Measurements from ENCODE around the gene CFAP97D2.
A peak's percentile ranks its signal among the peaks of the same experiment; 100 is the strongest.
"Not testable (repeated sequence)": the region's sequence is repeated elsewhere in the genome, so short reads cannot be mapped to it uniquely, and the experiment has no call there.

The CFAP97D2 gene

DNA sequence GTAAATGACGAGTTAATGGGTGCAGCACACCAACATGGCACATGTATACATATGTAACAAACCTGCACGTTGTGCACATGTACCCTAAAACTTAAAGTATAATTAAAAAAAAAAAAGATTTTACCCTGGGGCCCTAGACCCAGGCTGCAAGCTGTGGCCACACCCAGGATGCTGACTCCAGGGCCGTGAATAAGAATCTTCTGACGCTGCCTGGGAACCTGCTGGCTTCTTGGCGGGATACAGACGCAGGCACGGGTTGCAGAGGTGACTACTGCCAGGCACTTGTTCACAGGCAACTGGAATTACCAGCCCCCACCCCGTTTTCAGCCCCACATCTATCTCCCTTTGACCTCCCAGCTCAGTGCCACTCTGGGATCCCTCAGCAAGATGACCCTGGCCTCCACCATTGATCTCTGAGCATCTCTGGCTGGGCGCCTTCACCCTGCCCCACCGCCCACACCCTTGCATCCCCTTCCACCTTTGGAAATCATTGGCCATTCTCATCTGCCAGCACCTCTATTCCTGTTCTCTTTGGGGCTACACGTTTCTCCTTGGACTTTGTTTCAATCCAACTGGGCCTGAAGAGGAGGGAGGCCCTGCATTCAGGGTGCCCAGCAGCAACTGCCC, 21.1 kb upstream of the CFAP97D2 start:
- TF ChIP-seq, protein P1, sequence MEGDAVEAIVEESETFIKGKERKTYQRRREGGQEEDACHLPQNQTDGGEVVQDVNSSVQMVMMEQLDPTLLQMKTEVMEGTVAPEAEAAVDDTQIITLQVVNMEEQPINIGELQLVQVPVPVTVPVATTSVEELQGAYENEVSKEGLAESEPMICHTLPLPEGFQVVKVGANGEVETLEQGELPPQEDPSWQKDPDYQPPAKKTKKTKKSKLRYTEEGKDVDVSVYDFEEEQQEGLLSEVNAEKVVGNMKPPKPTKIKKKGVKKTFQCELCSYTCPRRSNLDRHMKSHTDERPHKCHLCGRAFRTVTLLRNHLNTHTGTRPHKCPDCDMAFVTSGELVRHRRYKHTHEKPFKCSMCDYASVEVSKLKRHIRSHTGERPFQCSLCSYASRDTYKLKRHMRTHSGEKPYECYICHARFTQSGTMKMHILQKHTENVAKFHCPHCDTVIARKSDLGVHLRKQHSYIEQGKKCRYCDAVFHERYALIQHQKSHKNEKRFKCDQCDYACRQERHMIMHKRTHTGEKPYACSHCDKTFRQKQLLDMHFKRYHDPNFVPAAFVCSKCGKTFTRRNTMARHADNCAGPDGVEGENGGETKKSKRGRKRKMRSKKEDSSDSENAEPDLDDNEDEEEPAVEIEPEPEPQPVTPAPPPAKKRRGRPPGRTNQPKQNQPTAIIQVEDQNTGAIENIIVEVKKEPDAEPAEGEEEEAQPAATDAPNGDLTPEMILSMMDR (IDR thresholded peaks at IDR 0.05; ENCODE audit: low read depth, low read length, poor library complexity, severe bottlenecking), result no peak
- TF ChIP-seq EZH2phosphoT487 (IDR thresholded peaks at IDR 0.05; ENCODE audit: borderline replicate concordance, low read length), result no peak
- H3K4me2 ChIP-seq (ENCODE audit: low read length), result no peak overlapping the region
- no peaks in the 10 kb centered on the region for H3K9me2 ChIP-seq (replicated peaks; ENCODE audit: control insufficient read depth, low read length)
- no peak overlapping the region for H3K27ac ChIP-seq (ENCODE audit: low read depth, low read length)
- H3K79me2 ChIP-seq (ENCODE audit: control insufficient read depth, low read length), result no peaks in the 10 kb centered on the region
- H3K9me3 ChIP-seq (ENCODE audit: control insufficient read depth, insufficient read depth, low read length), result no peaks in the 10 kb centered on the region
- H3K4me3 ChIP-seq (ENCODE audit: low read length), result no peak overlapping the region
- H4K20me1 ChIP-seq (ENCODE audit: control insufficient read depth, insufficient read depth, low read depth, low read length), result no peaks in the 10 kb centered on the region
- H3F3A ChIP-seq (ENCODE audit: control insufficient read depth, insufficient read depth), result no peaks in the 10 kb centered on the region
- no peaks in the 10 kb centered on the region for H3K36me3 ChIP-seq (ENCODE audit: control insufficient read depth, low read length)
- peaks cover 42% of the 10 kb centered on the region for H3K4me1 ChIP-seq (ENCODE audit: control insufficient read depth, low read length)
- peaks cover 6% of the 10 kb centered on the region; the same call in 1 of the 2 replicates for H3K27me3 ChIP-seq (ENCODE audit: control insufficient read depth, low read length)

DNA sequence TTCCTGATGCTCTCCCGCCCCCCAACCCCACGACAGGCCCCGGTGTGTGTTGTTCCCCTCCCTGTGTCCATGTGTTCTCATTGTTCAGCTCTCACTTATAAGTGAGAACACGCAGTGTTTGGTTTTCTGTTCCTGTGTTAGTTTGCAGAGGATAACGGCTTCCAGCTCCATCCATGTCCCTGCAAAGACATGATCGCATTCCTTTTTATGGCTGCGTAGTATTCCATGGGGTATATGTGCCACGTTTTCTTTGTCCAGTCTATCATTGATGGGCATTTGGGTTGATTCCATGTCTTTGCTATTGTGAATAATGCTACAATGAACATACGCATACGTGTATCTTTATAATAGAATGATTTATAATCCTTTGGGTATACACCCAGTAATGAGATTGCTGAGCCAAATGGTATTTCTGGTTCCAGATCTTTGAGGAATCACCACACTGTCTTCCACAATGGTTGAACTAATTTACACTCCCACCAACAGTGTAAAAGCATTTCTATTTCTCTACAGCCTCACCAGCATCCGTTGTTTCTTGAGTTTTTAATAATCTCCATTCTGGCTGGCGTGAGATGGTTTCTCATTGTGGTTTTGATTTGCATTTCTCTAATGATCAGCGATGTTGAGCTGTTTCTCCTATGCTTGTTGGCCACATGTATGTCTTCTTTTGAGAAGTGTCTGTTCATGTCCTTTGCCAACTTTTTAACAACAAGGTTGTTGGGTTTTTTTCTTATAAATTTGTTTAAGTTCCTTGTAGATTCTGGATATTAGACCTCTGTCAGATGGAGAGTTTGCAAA, 20.0 kb upstream of the CFAP97D2 start:
- H4K20me1 ChIP-seq (ENCODE audit: control insufficient read depth, insufficient read depth, low read depth, low read length); H3K79me2 ChIP-seq (ENCODE audit: control insufficient read depth, low read length); H3K36me3 ChIP-seq (ENCODE audit: control insufficient read depth, low read length); H3K27me3 ChIP-seq (ENCODE audit: control insufficient read depth, low read length); H3F3A ChIP-seq (ENCODE audit: control insufficient read depth, insufficient read depth); H3K9me2 ChIP-seq (replicated peaks; ENCODE audit: control insufficient read depth, low read length); H3K9me3 ChIP-seq (ENCODE audit: control insufficient read depth, insufficient read depth, low read length): not testable (repeated sequence)
- peaks cover 38% of the 10 kb centered on the region for H3K4me1 ChIP-seq (ENCODE audit: control insufficient read depth, low read length)
- H3K4me3 ChIP-seq (ENCODE audit: low read length), result peak overlapping the region; percentile 20; the same call in 1 of the 2 replicates
- peak overlapping the region; percentile 36; the same call in 1 of the 2 replicates for H3K4me2 ChIP-seq (ENCODE audit: low read length)
- H3K27ac ChIP-seq (ENCODE audit: low read depth, low read length), result peak overlapping the region; percentile 35; the same call in 1 of the 2 replicates

DNA sequence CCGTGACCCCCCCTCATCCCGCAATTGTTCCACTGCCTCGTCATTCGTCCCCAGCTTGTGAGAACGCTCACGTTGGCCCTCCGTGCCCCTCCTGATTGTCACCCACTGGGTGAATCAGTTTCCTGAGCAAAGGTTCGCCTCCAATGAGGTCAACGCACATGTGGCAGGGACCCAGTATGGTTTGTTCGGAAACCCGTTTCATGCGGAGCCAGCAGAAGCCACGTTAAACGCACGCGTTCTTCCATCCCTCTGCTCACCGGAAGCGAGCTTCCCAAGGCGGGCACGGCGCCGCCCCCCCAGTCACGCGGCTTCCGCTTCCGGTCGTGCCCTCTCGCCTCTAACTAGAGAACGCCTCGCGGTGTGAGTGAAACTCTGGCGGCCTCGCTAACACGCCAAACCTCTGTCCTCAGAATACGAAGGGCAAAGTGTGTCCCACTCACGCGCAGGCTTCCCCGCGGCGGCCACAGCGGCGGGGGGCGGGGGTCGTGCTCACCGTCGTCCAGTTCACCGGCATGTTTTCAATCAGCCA, 18.0 kb upstream of the CFAP97D2 start:
- Histone ChIP-seq H3K4me3 (ENCODE audit: low read length) (no peak overlapping the region), H3K79me2 (ENCODE audit: control insufficient read depth, low read length) (no peaks in the 10 kb centered on the region), H3K27me3 (ENCODE audit: control insufficient read depth, low read length) (peaks cover 6% of the 10 kb centered on the region; the same call in 1 of the 2 replicates), H3K4me2 (ENCODE audit: low read length) (no peak overlapping the region), H3K9me2 (replicated peaks; ENCODE audit: control insufficient read depth, low read length) (no peaks in the 10 kb centered on the region), H3K9me3 (ENCODE audit: control insufficient read depth, insufficient read depth, low read length) (no peaks in the 10 kb centered on the region), H4K20me1 (ENCODE audit: control insufficient read depth, insufficient read depth, low read depth, low read length) (no peaks in the 10 kb centered on the region), H3K27ac (ENCODE audit: low read depth, low read length) (no peak overlapping the region), H3F3A (ENCODE audit: control insufficient read depth, insufficient read depth) (no peaks in the 10 kb centered on the region), H3K36me3 (ENCODE audit: control insufficient read depth, low read length) (no peaks in the 10 kb centered on the region), H3K4me1 (ENCODE audit: control insufficient read depth, low read length) (peaks cover 32% of the 10 kb centered on the region)
- no peak for TF ChIP-seq EZH2phosphoT487 (IDR thresholded peaks at IDR 0.05; ENCODE audit: borderline replicate concordance, low read length)
- TF ChIP-seq, protein P1 (IDR thresholded peaks at IDR 0.05; ENCODE audit: low read depth, low read length, poor library complexity, severe bottlenecking), result no peak

Data from DOHH2 (cell line).